ENCODE measurements around the gene EXOSC3. TPM values are rescaled to one million over a fixed set of nuclear protein-coding genes. Genes with fewer than 3 reads are reported as not detected.

EXOSC3 gene
- total and polyA plus RNA-seq, 2 of the 8 experiments (the other 6 are each of a cell fraction or from before 2014, with no cell fraction given), result 46.7 to 73.4 TPM

DNA sequence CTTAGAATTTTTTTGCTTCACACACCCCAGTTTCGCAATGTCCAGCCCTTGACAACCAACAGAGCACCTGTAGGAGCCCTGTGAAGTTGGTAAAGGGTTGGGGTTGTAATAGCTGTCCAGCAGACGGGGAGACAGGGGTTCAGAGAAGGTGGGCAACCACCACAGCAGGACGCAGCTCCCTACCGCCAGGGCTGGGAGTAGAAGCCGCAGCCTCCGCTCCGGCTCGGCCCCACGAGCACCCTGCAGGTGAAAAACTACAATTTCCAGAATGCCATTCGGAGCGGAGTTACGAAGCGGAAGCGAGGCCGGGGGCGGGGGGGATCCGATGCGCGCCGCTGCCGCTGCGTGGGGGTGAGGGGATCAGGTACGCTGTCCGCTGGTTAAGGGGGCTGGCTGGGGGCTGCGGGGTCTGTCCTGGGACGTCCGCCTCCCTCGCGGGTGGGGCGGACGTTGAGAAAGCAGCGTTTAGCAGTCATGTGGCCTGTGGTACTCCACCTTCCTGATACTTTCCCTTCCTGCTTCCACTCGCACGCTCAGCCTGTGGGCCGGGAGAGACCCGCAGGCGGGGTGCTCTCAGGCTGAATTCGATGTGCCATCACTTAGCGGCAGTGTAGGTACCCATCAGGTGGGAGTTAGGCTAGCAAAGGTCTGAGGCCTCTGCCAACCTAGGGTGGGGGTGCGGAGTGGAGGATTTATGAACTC is 31.2 kb downstream of the EXOSC3 start, which contains the start of gene TRMT10B:
TRMT10B (plus strand) TSS at position 317 of the 702 bp plus-strand sequence. CDS start 8,127 bp downstream, outside the sequence.
- H4K91ac ChIP-seq (replicated peaks; ENCODE audit: insufficient read length, low read length), result peak within 1 kb of the TSS; percentile 51
- no peak within 1 kb of the TSS for H2BK120ac ChIP-seq (replicated peaks; ENCODE audit: low read depth, low read length)
- peak within 1 kb of the TSS; percentile 76 for H2BK5ac ChIP-seq (ENCODE audit: low read depth, low read length)
- H2BK20ac ChIP-seq (ENCODE audit: low read length), result no peak within 1 kb of the TSS
- H4K5ac ChIP-seq (ENCODE audit: insufficient read length, low read depth, low read length), result peak within 1 kb of the TSS; percentile 71
- ChIA-PET POLR2A (ENCODE audit: partially characterized antibody) (interaction anchor here (1.0 to 1.5 kb wide), 2 partner anchors 31 to 47 kb away, joined by 3 to 6 read pairs; partner anchors contain the start of genes DCAF10 and EXOSC3), CTCF (ENCODE audit: partially characterized antibody) (interaction anchor here (1.5 kb wide), 1 partner anchor 31 kb away, joined by 3 read pairs; the partner anchor contains the start of gene EXOSC3)
- H3K9ac ChIP-seq (replicated peaks in 1 of 4; ENCODE audit: extremely low read depth in 1 of 4, low read depth in 3 of 4, low read length in 3 of 4), result peak within 1 kb of the TSS; percentile 9 to 68 (median 48); a peak in 5 of 7 replicates
- peak within 1 kb of the TSS; percentile 88 for H4K8ac ChIP-seq (ENCODE audit: extremely low read depth, insufficient read depth, low read length)
- H3K79me1 ChIP-seq (ENCODE audit: low read depth, low read length), result no peaks in the 10 kb centered on the region
- H3K36me3 ChIP-seq (ENCODE audit: control insufficient read depth in 2 of 4, insufficient read depth in 4 of 4, low read length in 3 of 4), result no peaks in the 10 kb centered on the region
- H4K20me1 ChIP-seq (replicated peaks in 1 of 2; ENCODE audit: control insufficient read depth in 1 of 2, insufficient read depth in 2 of 2, low read length in 2 of 2), result no peaks in the 10 kb centered on the region
- no peak within 1 kb of the TSS for H2BK15ac ChIP-seq (ENCODE audit: low read length)
- H3K23me2 ChIP-seq (ENCODE audit: low read depth, low read length), result peaks cover 4% of the 10 kb centered on the region; the same call in 1 of the 2 replicates
- H2AK5ac ChIP-seq (ENCODE audit: low read depth, low read length), result no peak within 1 kb of the TSS; the same call in 1 of the 2 replicates
- H3K4me1 ChIP-seq (replicated peaks in 1 of 4; ENCODE audit: control insufficient read depth in 3 of 4, insufficient read depth in 4 of 4, low read length in 3 of 4), result peaks cover 0 to 5% (median 1%) of the 10 kb centered on the region in 4 experiments; a peak in 4 of 7 replicates
- no peak within 1 kb of the TSS for H3K23ac ChIP-seq (ENCODE audit: insufficient read length)
- peak within 1 kb of the TSS; percentile 62 for H3K56ac ChIP-seq (replicated peaks; ENCODE audit: insufficient read length, low read depth, low read length)
- no peak within 1 kb of the TSS for H3K27ac ChIP-seq (ENCODE audit: low read depth, low read length)
- no peaks in the 10 kb centered on the region for H3K27me3 ChIP-seq (replicated peaks in 1 of 4; ENCODE audit: control insufficient read depth in 3 of 4, extremely low read depth in 1 of 4, insufficient read depth in 3 of 4, low read length in 3 of 4)
- no peak for FAIRE-seq
- H3K14ac ChIP-seq (ENCODE audit: insufficient read length), result no peak within 1 kb of the TSS
- H3K4me2 ChIP-seq (ENCODE audit: insufficient read depth in 1 of 2, low read depth in 2 of 2, low read length in 2 of 2), result peak within 1 kb of the TSS; percentile 73 to 77
- peak in 1 of 2 experiments; percentile 82 for DNase-seq (ENCODE audit: low read depth in 1 of 2, low spot score in 2 of 2)
- H3K18ac ChIP-seq (ENCODE audit: extremely low read depth, low read length), result peak within 1 kb of the TSS; percentile 62; the same call in 1 of the 2 replicates
- H3K4ac ChIP-seq (replicated peaks; ENCODE audit: insufficient read length, low read depth, low read length), result peak within 1 kb of the TSS; percentile 90
- peak within 1 kb of the TSS; percentile 86 for H2AFZ ChIP-seq (ENCODE audit: low read length)
- H3K79me2 ChIP-seq (ENCODE audit: control insufficient read depth in 1 of 2, insufficient read depth in 2 of 2, low read length in 2 of 2), result no peaks in the 10 kb centered on the region
- H3K9me3 ChIP-seq (ENCODE audit: insufficient read depth in 2 of 2, low read depth in 1 of 2, low read length in 1 of 2), result no peaks in the 10 kb centered on the region
- H2BK12ac ChIP-seq (ENCODE audit: low read depth, low read length), result no peak within 1 kb of the TSS
- H3K4me3 ChIP-seq (ENCODE audit: extremely low read depth in 1 of 4, insufficient read depth in 2 of 4, low read depth in 3 of 4, low read length in 4 of 4), result peak within 1 kb of the TSS; percentile 72 to 89 (median 86)
- 5% methylated on average over 37 of the region's 40 CpGs; no CpG with 5 or more reads in 1 of the 2 experiments for WGBS, 2 experiments (ENCODE audit: extremely low coverage in 1 of 2, insufficient coverage in 1 of 2, insufficient read length in 1 of 2, insufficient replicate concordance in 2 of 2, low coverage in 1 of 2, low lambda C conversion rate in 2 of 2, missing lambda C conversion rate in 1 of 2)
- TF ChIP-seq KDM4A (IDR thresholded peaks at IDR 0.05; ENCODE audit: low read depth, low read length, severe bottlenecking) (peak; percentile 81), CTBP2 (IDR thresholded peaks at IDR 0.05; ENCODE audit: borderline replicate concordance, insufficient read depth, insufficient read length, low read length) (no peak), CREB1 (IDR thresholded peaks at IDR 0.05) (0 out of 2 replicates have a peak, but pooled peaks have one; percentile 49), HDAC2 (IDR thresholded peaks at IDR 0.05; ENCODE audit: borderline replicate concordance in 1 of 2, low read depth in 2 of 2, low read length in 2 of 2) (peak in 1 of 2 experiments; percentile 86; a peak in 2 of 4 replicates), CEBPB (IDR thresholded peaks at IDR 0.05; ENCODE audit: low read depth, low read length) (peak; percentile 50; the same call in 1 of the 2 replicates), POLR2AphosphoS5 (IDR thresholded peaks at IDR 0.05; ENCODE audit: low read depth, low read length) (peak; percentile 42; the same call in 1 of the 2 replicates), SIX5 (IDR thresholded peaks at IDR 0.05; ENCODE audit: low read depth, low read length) (peak; percentile 51), TBP (IDR thresholded peaks at IDR 0.05; ENCODE audit: low read depth, low read length) (no peak)
